H1 (cell line): Measurements from ENCODE around the gene VSTM4. TPM values are rescaled to one million over a fixed set of nuclear protein-coding genes. Genes with fewer than 3 reads are reported as not detected.

Source experiments
- CHD2 ChIP-seq: IDR thresholded peaks from 2 replicates; pipeline ENCODE4 v1.6.1; 2012; ENCODE audit warnings: low read length, improper control_type of control experiment
- POU5F1 ChIP-seq: IDR thresholded peaks from 2 replicates; pipeline ENCODE4 v1.6.1; 2011; ENCODE audit warnings: low read depth, mild to moderate bottlenecking, low read length, moderate library complexity
- polyA plus RNA-seq, 7 experiments: library from polyadenylated mRNA; depleted of rRNA in 3 of 7; stranded (reverse) in 5 of 7; unstranded in 2 of 7; fragments of >200 nt in 5 of 7; fragments of 200-250 nt in 2 of 7; gene quantifications; 1 replicate in 5 of 7; 2 replicates in 1 of 7; 4 replicates in 1 of 7; pipeline versions ENCODE4 v1.2.1 to v1.2.3, GENCODE V29; 2011 to 2013; ENCODE audit warnings: missing spikeins in 2 of 7, mixed read lengths in 2 of 7
- total RNA-seq: library from RNA; stranded (reverse); fragmentation: NEBNext Ultra II Directional; extraction: Animal tissue kit (Norgen Biotek cat#: 25700); gene quantifications from 2 replicates; pipeline ENCODE4 v1.2.1, GENCODE V29; 2021

The VSTM4 gene
- total and polyA plus RNA-seq, 2 of the 8 experiments (the other 6 are each of a cell fraction or from before 2014, with no cell fraction given) = 0.48 to 0.73 TPM

DNA sequence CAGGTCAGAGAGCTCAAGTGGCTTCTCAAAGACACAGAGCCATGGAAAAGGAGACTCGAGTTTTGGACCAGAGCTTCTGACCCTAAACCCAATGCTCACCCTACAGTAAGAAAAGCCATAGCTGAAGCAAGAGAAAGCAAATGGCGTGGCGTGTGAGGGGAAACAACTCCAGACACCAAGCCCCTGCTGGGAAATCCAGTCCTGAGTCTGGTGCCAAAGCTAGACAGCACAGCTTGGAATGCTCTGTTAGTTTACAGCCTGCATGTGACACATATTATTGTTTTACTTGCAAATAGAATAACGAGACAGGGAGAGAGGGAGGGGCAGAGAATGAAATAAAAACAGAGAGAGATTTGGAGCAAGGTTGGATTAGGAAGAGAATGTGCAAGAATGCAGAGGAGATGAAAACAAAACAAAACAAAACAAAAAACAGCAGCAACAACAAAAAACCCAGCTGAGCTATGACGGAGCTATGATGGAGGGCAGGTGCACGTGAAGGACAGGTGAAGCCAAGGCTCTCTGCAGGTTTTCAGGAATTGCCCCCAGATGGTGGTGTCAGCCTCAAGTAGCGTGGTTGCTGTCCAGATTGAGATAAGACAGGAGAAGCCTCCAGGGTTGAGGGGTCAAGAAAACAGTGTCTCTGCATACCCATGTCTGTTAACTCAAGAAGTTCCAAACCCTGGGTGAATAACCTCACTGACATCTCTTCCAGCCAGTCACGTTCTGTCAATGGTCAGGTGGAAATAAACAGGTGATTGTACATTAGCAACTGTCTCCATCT lies 105.9 kb downstream of the VSTM4 start (continued):
- TF ChIP-seq POU5F1 (no peak), CHD2 (no peak)
- TF ChIP-seq, all 59 proteins: peak for 0
